Medulla oblongata (tissue), 1 donor: ENCODE data around the gene CTNNAL1.

Source experiments
- DNase-seq: peaks from one replicate; pipeline ENCODE4 v3.0.0-alpha.2; 2015; ENCODE audit errors: extremely low spot score

Gene CTNNAL1

DNA sequence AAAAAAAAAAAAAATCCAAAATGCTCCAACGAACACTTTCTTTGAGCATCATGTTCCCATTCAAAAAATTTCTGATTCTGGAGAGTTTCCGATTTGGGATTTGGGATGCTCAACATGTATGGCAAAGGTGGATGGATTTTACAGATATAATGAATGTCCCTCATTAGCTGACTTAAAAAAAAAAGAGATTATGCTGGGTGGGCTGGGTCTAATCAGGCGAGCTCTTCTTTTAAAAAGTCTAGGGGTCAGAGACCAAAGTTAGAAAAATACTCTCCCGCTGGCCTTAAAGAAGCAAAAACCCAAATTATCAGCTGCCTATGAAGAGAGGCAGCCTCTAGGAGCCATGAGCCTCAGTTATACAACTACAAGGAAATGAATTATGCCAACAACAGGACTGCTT is 15.2 kb upstream of the CTNNAL1 start:
- no peak for DNase-seq

DNA sequence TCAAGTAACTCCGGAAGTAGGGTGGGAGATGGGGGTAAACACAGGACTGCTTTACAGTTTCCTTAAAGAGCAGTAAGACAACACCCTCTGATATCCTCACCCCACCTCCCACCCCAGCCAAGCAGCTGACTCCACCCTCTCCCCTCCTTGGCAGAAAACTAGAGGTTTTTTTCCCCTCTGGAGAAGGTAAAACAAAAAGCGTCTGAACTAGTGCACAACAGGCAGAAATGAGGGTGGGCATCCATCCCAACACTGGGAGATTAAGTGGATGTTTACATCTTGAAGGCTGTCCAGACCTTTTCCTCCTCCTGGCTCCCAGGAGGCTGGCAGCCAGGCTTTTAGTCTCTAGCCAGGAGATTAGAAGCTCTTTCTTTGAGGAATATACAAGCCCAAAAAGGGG is 13.9 kb upstream of the CTNNAL1 start:
- DNase-seq = no peak

GRCh38 chr9:109026306-109026705 is 13.0 kb upstream of the CTNNAL1 start:
- no peak for DNase-seq

GRCh38 chr9:109022873-109023272 is 9.6 kb upstream of the CTNNAL1 start:
- DNase-seq = no peak

DNA sequence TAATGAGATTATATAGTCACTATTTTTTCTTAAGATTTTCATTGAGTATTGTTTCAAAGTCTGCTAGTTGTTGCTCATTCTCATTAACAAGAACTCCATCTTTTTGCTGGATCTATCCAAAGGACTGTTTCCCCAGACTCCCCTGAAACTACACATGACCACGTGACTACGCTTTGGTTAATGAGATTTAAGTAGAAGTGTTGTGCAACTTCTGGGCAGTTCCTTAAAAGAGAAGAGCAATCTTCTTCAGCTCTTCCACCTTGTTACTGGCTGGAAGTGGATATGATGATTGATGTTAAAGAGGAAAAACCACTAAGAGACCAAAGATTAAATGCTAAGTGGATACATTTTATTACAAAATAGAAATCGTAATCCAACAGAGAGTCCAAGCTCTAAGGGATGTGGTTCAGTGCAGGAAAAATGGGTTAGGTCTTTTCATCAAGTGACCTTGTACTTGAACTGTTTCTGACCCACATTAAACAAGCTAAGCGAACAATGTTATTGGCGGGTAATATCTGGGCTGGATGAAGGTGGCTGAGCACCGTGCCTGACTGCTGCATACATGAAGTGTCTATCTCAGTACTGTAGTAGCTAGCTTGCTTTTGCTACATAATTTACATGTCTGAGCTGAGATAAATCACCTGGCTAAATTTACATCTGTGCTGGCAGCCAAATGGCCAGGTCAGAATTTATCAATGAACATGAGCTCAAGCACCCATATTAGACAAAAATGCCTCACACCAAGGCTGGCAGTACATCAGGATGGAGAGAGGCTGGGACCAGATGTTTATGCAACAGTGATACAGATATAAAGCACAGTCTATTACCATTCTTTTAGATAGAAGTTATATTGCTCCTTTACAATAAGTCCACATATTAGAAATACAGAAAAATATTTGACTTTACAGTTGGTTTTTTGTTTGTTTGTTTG is 7.5 kb upstream of the CTNNAL1 start:
- no peak for DNase-seq

DNA sequence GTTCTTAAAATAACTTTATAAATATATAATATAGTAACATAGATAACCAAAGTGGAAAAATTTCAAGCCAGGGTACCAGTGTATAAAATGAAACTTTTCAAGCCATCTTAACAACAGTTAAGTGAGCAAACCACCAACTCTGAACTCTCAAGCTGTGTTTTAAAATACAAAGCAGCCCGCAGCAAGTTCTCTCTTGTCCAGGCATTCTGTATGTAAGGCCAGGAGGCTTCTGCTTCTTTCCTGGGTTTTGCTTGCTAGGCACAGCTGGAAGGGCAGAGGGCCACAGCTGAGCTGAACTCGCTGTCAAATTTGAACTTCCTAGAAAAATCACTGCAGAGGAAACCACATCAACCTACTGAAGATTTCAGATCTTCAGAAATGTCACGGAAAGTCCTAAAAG is 6.8 kb upstream of the CTNNAL1 start:
- no peak for DNase-seq

- DNase-seq = no peak
These were observed 6.1 kb upstream of the CTNNAL1 start for GRCh38 chr9:109019420-109019819.

DNA sequence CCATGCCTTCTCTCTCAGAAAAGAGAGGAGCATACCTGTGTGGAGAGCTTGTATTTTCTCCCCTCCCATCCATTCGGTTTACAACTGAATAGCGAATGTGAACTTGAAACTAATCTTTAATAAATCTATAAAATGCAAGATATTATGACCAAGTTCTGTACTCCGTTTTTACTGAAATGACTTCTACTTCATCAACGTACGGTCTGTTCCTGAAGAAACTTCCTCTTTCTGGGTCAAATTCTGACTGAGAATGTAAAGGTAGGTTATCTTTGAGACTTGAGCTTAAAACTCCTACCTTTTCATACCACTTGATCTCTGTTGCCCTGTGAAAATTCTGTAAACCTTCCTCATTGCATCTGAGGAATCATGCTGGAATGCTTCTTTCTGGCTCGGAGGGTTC is 4.2 kb upstream of the CTNNAL1 start:
- no peak for DNase-seq

DNA sequence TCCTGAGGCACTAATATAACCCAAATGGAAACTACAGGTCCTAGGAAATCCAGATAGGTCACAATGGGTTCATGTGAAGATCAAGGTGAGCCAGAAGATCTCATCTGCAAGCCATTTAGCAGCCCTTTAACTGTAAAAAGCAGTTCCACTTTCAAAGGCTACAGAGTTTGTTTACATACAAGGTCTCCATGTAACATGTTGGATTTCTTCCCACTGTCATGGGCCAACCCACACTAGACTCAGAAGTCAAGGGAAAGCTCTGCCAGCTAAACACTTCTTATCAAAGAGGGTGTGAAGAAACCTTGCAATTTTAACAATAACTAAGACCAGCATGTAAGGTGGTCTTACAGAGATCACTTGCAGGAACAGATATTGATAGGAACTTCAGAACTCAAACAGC is 3.8 kb upstream of the CTNNAL1 start:
- no peak for DNase-seq

GRCh38 chr9:109016132-109016531 is 2.8 kb upstream of the CTNNAL1 start:
- peak; percentile 11 for DNase-seq

GRCh38 chr9:109014608-109015280 is 1.4 kb upstream of the CTNNAL1 start:
- no peak for DNase-seq

- peak; percentile 20 for DNase-seq
These were observed 644 bp upstream of the CTNNAL1 start for GRCh38 chr9:109013679-109014607.

DNA sequence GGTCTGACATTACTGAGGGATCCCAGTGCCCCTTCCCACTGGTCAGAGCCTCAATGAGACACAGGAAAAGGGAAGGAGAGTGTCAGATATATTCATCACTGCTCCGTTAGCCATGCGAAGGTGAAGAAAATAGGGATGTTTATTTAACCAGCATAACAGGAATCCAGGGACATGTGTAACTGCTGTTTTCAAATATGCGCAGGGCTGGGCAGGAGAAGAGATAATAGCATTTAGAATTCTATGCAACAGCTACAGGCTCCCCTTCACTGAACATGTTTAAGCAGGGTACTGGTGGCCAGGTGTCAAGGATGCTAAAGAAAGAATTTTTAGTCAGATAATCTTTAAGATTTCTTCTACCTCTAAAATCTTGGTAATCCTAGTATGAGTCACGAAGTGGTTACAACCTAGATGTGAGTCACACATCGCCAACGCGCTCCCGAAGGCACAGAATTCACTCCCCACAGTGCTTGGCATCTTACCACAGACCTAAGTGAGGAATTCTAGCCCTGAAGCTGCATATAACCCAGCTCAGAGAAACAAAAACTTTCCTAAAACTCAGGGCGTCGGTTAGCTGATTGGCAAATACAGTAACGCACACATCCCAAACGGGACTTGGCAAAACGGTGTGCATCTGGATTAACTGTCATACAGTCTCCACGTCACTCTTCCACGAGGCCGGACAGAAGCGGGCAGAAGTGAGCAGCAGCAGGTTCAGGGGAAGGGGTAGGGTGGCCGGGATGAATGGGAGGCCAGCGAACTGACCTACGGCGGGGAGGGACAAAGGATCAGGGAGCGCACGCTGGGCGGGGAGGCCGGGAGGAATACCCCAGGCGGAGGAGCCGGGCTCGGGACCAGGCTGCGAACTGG is 1.1 kb downstream of the CTNNAL1 start:
- peak; percentile 47 for DNase-seq

- no peak for DNase-seq
These were observed 2.0 kb downstream of the CTNNAL1 start for GRCh38 chr9:109011231-109011671.

GRCh38 chr9:109010746-109011145 is 2.6 kb downstream of the CTNNAL1 start:
- no peak for DNase-seq

DNA sequence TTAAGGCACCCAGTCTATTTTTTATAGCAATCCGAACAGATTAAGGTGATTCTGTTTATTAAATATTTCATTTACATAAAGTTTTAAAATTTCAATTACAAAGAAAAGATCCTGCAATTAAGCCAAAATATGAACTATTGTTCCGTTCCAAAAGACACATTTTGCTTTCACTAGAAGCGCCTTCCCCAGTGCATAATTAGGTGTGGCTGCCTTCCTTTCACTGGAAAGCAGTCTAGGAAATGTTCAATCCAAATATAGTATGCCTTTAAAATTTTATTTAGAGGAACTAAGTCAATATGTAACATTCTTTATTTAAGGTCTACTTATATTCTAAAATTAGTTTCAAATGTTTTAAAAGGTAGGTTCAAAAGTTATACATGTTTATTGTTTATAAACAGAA is 7.6 kb downstream of the CTNNAL1 start:
- DNase-seq = no peak

- no peak for DNase-seq
These were observed 10.2 kb downstream of the CTNNAL1 start for GRCh38 chr9:109003116-109003515.

DNA sequence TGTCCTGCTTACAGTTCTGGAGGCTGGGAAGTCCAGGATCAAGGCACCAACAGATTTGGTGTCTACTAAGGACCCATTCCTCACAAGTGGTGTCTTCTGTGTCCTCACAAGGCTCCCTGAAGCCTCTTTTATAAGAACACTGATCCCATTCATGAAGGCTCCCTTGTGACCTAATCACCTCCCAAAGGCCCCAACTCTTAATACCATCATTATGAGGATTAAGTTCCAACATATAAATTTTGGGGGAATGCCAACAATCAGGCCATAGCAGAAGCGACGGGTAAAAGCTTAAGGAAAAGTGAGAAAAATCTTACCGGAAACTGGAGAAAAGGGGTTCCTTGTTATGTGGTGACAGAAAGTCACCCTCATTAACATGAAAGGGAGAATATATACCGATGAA is 11.2 kb downstream of the CTNNAL1 start:
- DNase-seq = no peak

DNA sequence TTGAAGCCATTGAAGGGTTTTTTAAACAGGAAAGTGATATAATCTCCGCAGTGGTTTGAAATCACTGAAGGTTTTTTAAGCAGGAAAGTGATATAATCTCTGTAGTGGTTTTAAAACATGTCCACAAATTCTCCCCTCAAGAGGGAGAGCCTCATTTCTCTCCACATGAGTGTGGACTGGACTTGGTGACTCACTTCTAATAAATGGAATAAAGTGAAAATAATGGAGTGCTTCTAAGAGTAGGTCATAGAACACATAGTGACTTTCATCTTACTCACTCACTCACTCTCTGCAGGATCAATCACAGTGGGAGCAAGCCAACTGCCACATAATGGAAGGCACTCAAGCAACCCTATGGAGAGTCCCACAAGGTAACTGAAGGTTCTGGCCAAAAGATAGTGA is 12.0 kb downstream of the CTNNAL1 start:
- no peak for DNase-seq

GRCh38 chr9:108997112-108997511 is 16.2 kb downstream of the CTNNAL1 start:
- DNase-seq = no peak

DNA sequence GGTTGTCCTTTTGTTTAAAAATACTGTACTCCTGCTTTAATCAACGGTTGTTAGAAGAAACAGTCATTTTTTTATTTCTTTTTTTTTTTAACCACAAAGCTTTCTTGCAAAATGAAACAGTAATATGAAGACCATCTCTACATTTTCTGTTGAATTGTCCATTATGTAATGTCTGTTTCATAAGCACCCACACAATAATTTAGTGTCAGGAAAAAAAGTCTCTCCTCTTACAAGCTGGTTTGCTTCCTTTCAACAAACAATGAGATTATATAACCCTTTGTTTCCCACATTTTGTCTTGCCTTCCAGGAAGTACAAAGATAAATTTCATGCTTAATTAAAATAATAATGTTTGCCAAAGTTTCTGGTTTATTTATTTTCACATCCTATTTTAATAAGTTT is 16.7 kb downstream of the CTNNAL1 start:
- no peak for DNase-seq
